Common myeloid progenitor, CD34-positive (primary cell): ENCODE measurements around the gene DBNL.

ENCODE experiments used
- CTCF ChIA-PET: fragments of 350-600 bp; sonication (Branson Sonifier 250); formaldehyde crosslinking; loops from one replicate; lab custom pipeline; 2021; ENCODE audit warnings: antibody characterized with exemption; lab: Charles Lee
- POLR2A ChIA-PET: fragments of 350-600 bp; sonication (Branson Sonifier 250); formaldehyde crosslinking; loops from one replicate; lab custom pipeline; 2021; ENCODE audit warnings: antibody characterized with exemption; lab: Charles Lee
- DNase-seq, 3 donors: peaks; one replicate each; pipeline versions ENCODE4 v3.0.0 to v3.0.0-alpha.2; 2013
- H3K27ac ChIP-seq, 2 experiments: 1 replicate in 1 of 2; 2 replicates in 1 of 2; pipeline ENCODE4 v1.7.0; 2013; ENCODE audit warnings: inconsistent platforms in 2 of 2, low read length in 2 of 2, mild to moderate bottlenecking in 2 of 2, low read depth in 1 of 2, moderate library complexity in 1 of 2; ENCODE audit not compliant: severe bottlenecking in 2 of 2, insufficient read depth in 1 of 2, poor library complexity in 1 of 2
- H3K27me3 ChIP-seq, 5 experiments: replicated peaks in 2 of 5; 1 replicate in 3 of 5; 2 replicates in 2 of 5; pipeline versions ENCODE4 v1.6.1 to v1.7.0; 2013; ENCODE audit warnings: low read length in 4 of 5, mild to moderate bottlenecking in 2 of 5, moderate library complexity in 2 of 5, inconsistent platforms in 1 of 5; ENCODE audit not compliant: insufficient read depth in 5 of 5, control insufficient read depth in 4 of 5
- H3K36me3 ChIP-seq, 4 experiments: 1 replicate in 2 of 4; 2 replicates in 2 of 4; pipeline versions ENCODE4 v1.6.1 to v1.7.0; 2013; ENCODE audit warnings: low read length in 3 of 4, control low read depth in 1 of 4, mild to moderate bottlenecking in 1 of 4; ENCODE audit not compliant: control insufficient read depth in 4 of 4, insufficient read depth in 4 of 4
- H3K4me1 ChIP-seq, 4 experiments: 1 replicate in 3 of 4; 2 replicates in 1 of 4; pipeline versions ENCODE4 v1.6.1 to v1.7.1; 2013; ENCODE audit warnings: low read length in 3 of 4, mild to moderate bottlenecking in 3 of 4, control low read depth in 1 of 4, inconsistent platforms in 1 of 4, moderate library complexity in 1 of 4; ENCODE audit not compliant: control insufficient read depth in 4 of 4, insufficient read depth in 4 of 4; ENCODE audit errors: control extremely low read depth in 1 of 4
- H3K4me3 ChIP-seq, 7 experiments: 1 replicate in 4 of 7; 2 replicates in 3 of 7; pipeline versions ENCODE4 v1.5.1 to v1.7.0; 2013; ENCODE audit warnings: mild to moderate bottlenecking in 7 of 7, low read length in 6 of 7, moderate library complexity in 6 of 7, inconsistent platforms in 2 of 7, low read depth in 2 of 7, control low read depth in 1 of 7; ENCODE audit not compliant: insufficient read depth in 4 of 7, control insufficient read depth in 1 of 7; ENCODE audit errors: extremely low read depth in 1 of 7
- H3K9me3 ChIP-seq, 5 experiments: 1 replicate in 4 of 5; 2 replicates in 1 of 5; pipeline versions ENCODE4 v1.6.1 to v1.7.1; 2013; ENCODE audit warnings: low read length in 4 of 5, mild to moderate bottlenecking in 2 of 5, inconsistent platforms in 1 of 5, low read depth in 1 of 5, moderate library complexity in 1 of 5; ENCODE audit not compliant: control insufficient read depth in 4 of 5, insufficient read depth in 2 of 5; ENCODE audit errors: control extremely low read depth in 1 of 5
- WGBS: methylation state at CpG from one replicate; pipeline ENCODE4 v1.1.5; 2013; ENCODE audit not compliant: insufficient coverage; 5-methylcytosine and 5-hydroxymethylcytosine counted together

DBNL gene

DNA sequence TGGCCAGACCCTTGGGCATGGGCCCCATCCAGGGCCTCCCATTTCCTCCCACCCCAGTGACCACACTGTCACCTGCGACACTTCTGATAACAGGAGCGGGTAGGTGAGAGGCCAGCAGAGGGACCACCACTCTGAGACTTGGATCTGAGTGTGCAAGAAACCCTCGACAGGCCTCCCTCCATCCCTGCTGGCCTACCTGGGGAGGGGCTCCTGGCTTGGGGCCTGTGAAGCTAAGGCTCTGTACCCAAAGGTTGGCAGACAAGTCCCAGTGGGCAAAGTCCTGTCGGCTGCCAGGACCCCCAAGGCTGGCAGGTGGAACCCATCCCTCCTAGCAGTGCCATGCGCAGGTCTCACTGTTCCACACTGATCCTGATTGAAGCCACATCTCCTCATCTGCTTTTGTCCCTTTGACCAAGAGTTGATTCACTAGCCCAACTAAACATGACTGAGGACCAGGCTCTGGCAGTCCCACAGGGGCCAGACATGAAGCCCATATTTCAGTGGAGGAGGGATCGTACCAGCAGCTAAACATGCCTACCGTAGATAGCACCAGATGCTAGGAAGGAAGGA is 22.1 kb downstream of the DBNL start:
- H3K36me3 ChIP-seq = peaks cover 0 to 11% (median 10%) of the 10 kb centered on the region in 4 experiments
- ChIA-PET POLR2A (no interaction called here), CTCF (interaction anchor here (1.0 to 1.9 kb wide), 2 partner anchors 10 to 15 kb away, joined by 5 to 6 read pairs; no protein-coding TSS in a partner anchor)
- no peak overlapping the region for H3K27ac ChIP-seq
- H3K9me3 ChIP-seq = no peaks in the 10 kb centered on the region
- WGBS = 80% methylated on average over 7 of the region's 7 CpGs
- peaks cover 0 to 13% (median 8%) of the 10 kb centered on the region in 5 experiments for H3K27me3 ChIP-seq
- no peak overlapping the region for H3K4me3 ChIP-seq
- H3K4me1 ChIP-seq = peaks cover 0 to 16% (median 11%) of the 10 kb centered on the region in 4 experiments
- no peak for DNase-seq

GRCh38 chr7:44067064-44067951 is 22.8 kb downstream of the DBNL start:
- H3K4me3 ChIP-seq = no peak overlapping the region
- CTCF ChIA-PET = interaction anchor here (0.7 to 1.5 kb wide), 3 partner anchors 8 to 19 kb away, joined by 3 to 5 read pairs (median 4); no protein-coding TSS in a partner anchor
- H3K27ac ChIP-seq = no peak overlapping the region
- 98% methylated on average over 10 of the region's 11 CpGs for WGBS
- H3K27me3 ChIP-seq = peaks cover 0 to 13% (median 8%) of the 10 kb centered on the region in 5 experiments
- peaks cover 0 to 9% (median 4%) of the 10 kb centered on the region in 4 experiments for H3K36me3 ChIP-seq
- POLR2A ChIA-PET = no interaction called here
- DNase-seq = no peak
- peaks cover 0 to 18% (median 11%) of the 10 kb centered on the region in 4 experiments for H3K4me1 ChIP-seq
- no peaks in the 10 kb centered on the region for H3K9me3 ChIP-seq

DNA sequence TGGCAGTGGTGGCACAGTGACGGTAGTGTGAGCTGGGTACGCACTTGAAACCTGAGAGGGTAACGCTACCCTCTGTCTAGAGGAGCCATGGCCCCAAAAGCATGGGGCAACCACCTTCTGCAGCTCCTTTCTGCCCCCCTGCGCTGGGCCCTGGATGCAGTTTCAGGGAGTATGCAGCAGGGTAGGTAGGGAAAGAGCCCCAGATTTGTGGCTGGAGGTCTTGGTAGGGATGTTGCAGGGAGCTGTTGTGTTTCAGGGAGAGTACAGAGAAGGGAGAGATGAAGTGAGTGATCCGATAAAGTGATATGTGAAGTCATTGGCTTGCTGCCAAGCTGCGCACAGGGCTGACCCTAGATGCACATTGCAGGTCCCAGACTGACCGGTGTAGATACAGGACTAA is 23.6 kb downstream of the DBNL start:
- Histone ChIP-seq H3K27ac (no peak overlapping the region), H3K4me1 (peaks cover 0 to 22% (median 14%) of the 10 kb centered on the region in 4 experiments), H3K4me3 (no peak overlapping the region), H3K36me3 (peaks cover 0 to 12% (median 3%) of the 10 kb centered on the region in 4 experiments), H3K27me3 (peaks cover 0 to 13% (median 8%) of the 10 kb centered on the region in 5 experiments), H3K9me3 (no peaks in the 10 kb centered on the region)
- no peak for DNase-seq
- POLR2A ChIA-PET = no interaction called here
- CTCF ChIA-PET = interaction anchor here (0.8 to 1.5 kb wide), 3 partner anchors 11 to 20 kb away, joined by 3 to 5 read pairs (median 4); no protein-coding TSS in a partner anchor
- WGBS = 96% methylated on average over 6 of the region's 7 CpGs

GRCh38 chr7:44071726-44072363 is 27.3 kb downstream of the DBNL start:
- peaks cover 0 to 21% (median 18%) of the 10 kb centered on the region in 4 experiments for H3K4me1 ChIP-seq
- H3K36me3 ChIP-seq = peaks cover 5 to 44% (median 20%) of the 10 kb centered on the region in 4 experiments
- ChIA-PET POLR2A (interaction anchor here (0.6 kb wide), 1 partner anchor 92 kb away, joined by 4 read pairs; no protein-coding TSS in a partner anchor), CTCF (interaction anchor here (0.8 to 1.7 kb wide), 8 partner anchors 8 to 124 kb away, joined by 3 to 7 read pairs (median 5); partner anchors contain the start of gene DBNL)
- H3K9me3 ChIP-seq = no peaks in the 10 kb centered on the region
- H3K27me3 ChIP-seq = no peaks in the 10 kb centered on the region
- no peak overlapping the region for H3K4me3 ChIP-seq
- WGBS = 100% methylated on average over 4 of the region's 9 CpGs
- peak overlapping the region in 1 of 2 experiments; percentile 17 for H3K27ac ChIP-seq
- no peak for DNase-seq

GRCh38 chr7:44072364-44073231 is 28.1 kb downstream of the DBNL start:
- DNase-seq = peak; percentile 57 to 66 (median 65)

More at GRCh38 chr7:44072364-44073231, 28.1 kb downstream of the DBNL start:
- Histone ChIP-seq H3K9me3 (no peaks in the 10 kb centered on the region), H3K36me3 (peaks cover 5 to 51% (median 26%) of the 10 kb centered on the region in 4 experiments), H3K4me1 (peaks cover 0 to 21% (median 19%) of the 10 kb centered on the region in 4 experiments), H3K27me3 (no peaks in the 10 kb centered on the region), H3K4me3 (no peak overlapping the region), H3K27ac (peak overlapping the region in 1 of 2 experiments; percentile 90)
- POLR2A ChIA-PET = interaction anchor here (0.6 kb wide), 1 partner anchor 91 kb away, joined by 4 read pairs; no protein-coding TSS in a partner anchor
- CTCF ChIA-PET = interaction anchor here (0.6 to 1.7 kb wide), 7 partner anchors 9 to 123 kb away, joined by 3 to 7 read pairs (median 5); partner anchors contain the start of gene DBNL
- WGBS = 73% methylated on average over 8 of the region's 12 CpGs
